ENCODE results near the gene SLC25A41.
"Not testable (repeated sequence)": the region's sequence is repeated elsewhere in the genome, so short reads cannot be mapped to it uniquely, and the experiment has no call there.

The SLC25A41 gene

GRCh38 chr19:6428692-6429418 lies 4.7 kb downstream of the SLC25A41 start:
- not testable (repeated sequence) for DNase-seq (ENCODE audit: low read depth)

GRCh38 chr19:6427131-6427530 lies 6.4 kb downstream of the SLC25A41 start:
- DNase-seq (ENCODE audit: low read depth) = no peak

GRCh38 chr19:6425732-6426620 lies 7.6 kb downstream of the SLC25A41 start:
- no peak for DNase-seq (ENCODE audit: low read depth)

- DNase-seq (ENCODE audit: low read depth) = peak; percentile 87
Observed at GRCh38 chr19:6424939-6425731, 8.4 kb downstream of the SLC25A41 start.

GRCh38 chr19:6424195-6424938 lies 9.2 kb downstream of the SLC25A41 start, which contains the start of gene KHSRP:
Gene KHSRP (minus strand): TSS chr19:6424811. CDS start chr19:6424701, 110 bp downstream.
- no peak for DNase-seq (ENCODE audit: low read depth)

- DNase-seq (ENCODE audit: low read depth) = no peak
Observed at GRCh38 chr19:6423499-6424194, 9.9 kb downstream of the SLC25A41 start.

- no peak for DNase-seq (ENCODE audit: low read depth)
Observed at GRCh38 chr19:6421075-6422014, 12.2 kb downstream of the SLC25A41 start.

- DNase-seq (ENCODE audit: low read depth) = no peak
Observed at GRCh38 chr19:6418562-6418932, 15.0 kb downstream of the SLC25A41 start.

- no peak for DNase-seq (ENCODE audit: low read depth)
Observed at GRCh38 chr19:6417713-6418561, 15.6 kb downstream of the SLC25A41 start.

- DNase-seq (ENCODE audit: low read depth) = no peak
Observed at GRCh38 chr19:6416658-6417405, 16.7 kb downstream of the SLC25A41 start.

GRCh38 chr19:6415591-6416190 lies 17.9 kb downstream of the SLC25A41 start:
- DNase-seq (ENCODE audit: low read depth) = no peak

GRCh38 chr19:6414793-6415590 lies 18.6 kb downstream of the SLC25A41 start:
- DNase-seq (ENCODE audit: low read depth) = no peak

- no peak for DNase-seq (ENCODE audit: low read depth)
Observed at GRCh38 chr19:6413721-6414643, 19.6 kb downstream of the SLC25A41 start.

- no peak for DNase-seq (ENCODE audit: low read depth)
Observed at GRCh38 chr19:6413291-6413690, 20.3 kb downstream of the SLC25A41 start.

GRCh38 chr19:6412447-6413091 lies 21.0 kb downstream of the SLC25A41 start:
- DNase-seq (ENCODE audit: low read depth) = no peak
